Coronary artery (tissue), 2 donors: ENCODE results near the gene DPYD.

Experiments
- DNase-seq: peaks from one replicate; pipeline ENCODE4 v3.0.0-alpha.2; 2017; ENCODE audit warnings: low spot score
- H3K27ac ChIP-seq, 2 donors: fragments of 200-600 bp; sonication (generic); one replicate each; pipeline ENCODE4 v1.5.1; 2016 to 2019
- H3K4me3 ChIP-seq: fragments of 200-600 bp; sonication (generic); 2 replicates; pipeline ENCODE4 v1.5.1; 2016; ENCODE audit warnings: mild to moderate bottlenecking, moderate library complexity
- CTCF ChIP-seq: fragments of 200-600 bp; sonication (generic); IDR thresholded peaks from one replicate; pipeline ENCODE4 v1.5.1; 2019; ENCODE audit warnings: antibody characterized with exemption

Gene DPYD

GRCh38 chr1:97348599-97349265 lies 572.1 kb downstream of the DPYD start:
- H3K27ac ChIP-seq, result no peak overlapping the region
- TF ChIP-seq CTCF, result no peak
- H3K4me3 ChIP-seq, result no peak overlapping the region
- no peak for DNase-seq

GRCh38 chr1:97340951-97341350 lies 579.9 kb downstream of the DPYD start:
- no peak overlapping the region for H3K4me3 ChIP-seq
- no peak for DNase-seq
- no peak for TF ChIP-seq CTCF

GRCh38 chr1:97338347-97338746 lies 582.5 kb downstream of the DPYD start:
- DNase-seq, result no peak
- no peak overlapping the region for H3K27ac ChIP-seq
- TF ChIP-seq CTCF, result no peak
- H3K4me3 ChIP-seq, result no peak overlapping the region

More at GRCh38 chr1:97340951-97341350, 579.9 kb downstream of the DPYD start:
- H3K27ac ChIP-seq, result no peak overlapping the region

- no peak for TF ChIP-seq CTCF
- Histone ChIP-seq H3K27ac (no peak overlapping the region), H3K4me3 (no peak overlapping the region)
- DNase-seq, result no peak
Measured at GRCh38 chr1:97337250-97338030, 583.4 kb downstream of the DPYD start.

- Histone ChIP-seq H3K4me3 (no peak overlapping the region), H3K27ac (no peak overlapping the region)
- no peak for DNase-seq
- no peak for TF ChIP-seq CTCF
Measured at GRCh38 chr1:97334454-97334853, 586.4 kb downstream of the DPYD start.

- Histone ChIP-seq H3K27ac (no peak overlapping the region), H3K4me3 (no peak overlapping the region)
- no peak for DNase-seq
- TF ChIP-seq CTCF, result no peak
Measured at GRCh38 chr1:97332716-97333115, 588.1 kb downstream of the DPYD start.

GRCh38 chr1:97331165-97331564 lies 589.7 kb downstream of the DPYD start:
- no peak overlapping the region for H3K4me3 ChIP-seq
- no peak for DNase-seq
- no peak for TF ChIP-seq CTCF
- H3K27ac ChIP-seq, result no peak overlapping the region
